ENCODE results near the gene HOXB3.
A peak's percentile ranks its signal among the peaks of the same experiment; 100 is the strongest.

The HOXB3 gene

GRCh38 chr17:48555258-48556228 lies 34.5 kb downstream of the HOXB3 start:
- DNase-seq: no peak

- DNase-seq: no peak
These were observed 35.4 kb downstream of the HOXB3 start for GRCh38 chr17:48554412-48555257.

DNA sequence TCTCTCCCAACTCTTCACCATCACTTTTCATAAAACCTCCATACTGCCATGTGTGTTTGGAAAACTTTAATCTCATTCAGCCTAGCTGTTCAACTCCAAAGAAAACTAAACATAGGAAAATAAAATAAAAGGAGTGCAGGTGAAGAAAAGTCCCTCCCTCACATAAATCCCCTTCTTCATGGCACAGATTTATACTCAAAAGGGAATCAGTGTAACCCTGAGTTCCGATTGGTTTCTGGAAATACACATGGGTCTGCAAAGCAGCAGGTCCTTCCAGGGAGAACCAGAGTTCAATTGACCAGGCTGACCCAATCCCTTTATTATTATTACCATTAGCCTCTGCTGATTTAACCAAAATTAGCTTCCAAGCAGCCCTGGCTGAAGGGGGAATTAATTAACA lies 36.2 kb downstream of the HOXB3 start:
- DNase-seq: no peak

DNA sequence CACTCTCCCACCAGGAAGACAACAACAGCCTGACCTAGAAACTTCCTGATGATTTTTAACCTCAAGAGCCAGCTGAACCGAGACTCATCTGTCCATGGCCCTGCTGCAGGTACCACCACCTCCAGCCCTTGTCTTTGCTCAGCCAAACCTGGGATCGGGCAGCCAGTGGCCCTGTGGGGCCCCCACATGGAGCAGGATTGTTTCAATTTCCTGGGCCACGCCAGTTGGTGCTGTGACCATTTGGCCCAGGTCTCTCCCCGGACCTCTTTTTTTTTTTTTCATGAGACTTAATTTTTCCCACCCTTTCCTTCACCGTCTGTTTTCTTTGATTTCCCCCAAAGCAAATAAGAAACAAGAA lies 36.9 kb downstream of the HOXB3 start:
- DNase-seq: no peak

DNA sequence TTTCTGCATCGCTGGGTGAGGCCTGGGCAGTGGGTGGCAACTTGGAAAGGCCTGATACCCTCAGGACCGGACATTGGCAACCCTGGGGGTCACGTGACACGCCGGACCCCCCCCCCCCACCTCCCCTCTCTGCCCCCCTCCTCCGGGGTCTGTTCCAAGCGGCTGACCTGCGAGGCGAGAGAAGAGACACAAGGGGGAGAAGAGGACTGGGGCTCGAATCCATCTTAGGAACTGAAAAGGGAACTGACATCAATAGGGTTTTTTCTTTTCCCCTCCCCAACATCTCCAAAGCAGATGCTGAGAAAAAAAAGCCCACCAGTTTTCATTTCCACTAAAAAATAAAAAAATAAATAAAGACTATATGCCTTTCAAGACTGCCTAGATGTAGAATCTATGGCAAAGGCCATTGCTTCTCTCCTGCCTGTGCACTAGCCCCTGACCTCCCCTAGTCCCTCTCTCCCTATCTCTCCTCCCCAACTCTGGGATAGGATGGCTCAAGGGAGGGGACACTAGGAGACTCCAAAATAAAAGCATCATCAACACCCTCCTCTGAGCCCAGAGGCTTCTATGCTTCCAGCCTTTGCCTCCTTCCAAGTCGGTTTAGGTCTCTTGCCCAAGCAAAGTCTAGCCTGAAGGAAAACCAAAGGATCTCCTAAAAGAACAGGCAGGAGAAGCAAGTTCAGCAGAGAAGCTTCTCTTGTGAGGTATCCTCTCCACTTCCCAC lies 37.4 kb downstream of the HOXB3 start:
- DNase-seq: no peak

DNA sequence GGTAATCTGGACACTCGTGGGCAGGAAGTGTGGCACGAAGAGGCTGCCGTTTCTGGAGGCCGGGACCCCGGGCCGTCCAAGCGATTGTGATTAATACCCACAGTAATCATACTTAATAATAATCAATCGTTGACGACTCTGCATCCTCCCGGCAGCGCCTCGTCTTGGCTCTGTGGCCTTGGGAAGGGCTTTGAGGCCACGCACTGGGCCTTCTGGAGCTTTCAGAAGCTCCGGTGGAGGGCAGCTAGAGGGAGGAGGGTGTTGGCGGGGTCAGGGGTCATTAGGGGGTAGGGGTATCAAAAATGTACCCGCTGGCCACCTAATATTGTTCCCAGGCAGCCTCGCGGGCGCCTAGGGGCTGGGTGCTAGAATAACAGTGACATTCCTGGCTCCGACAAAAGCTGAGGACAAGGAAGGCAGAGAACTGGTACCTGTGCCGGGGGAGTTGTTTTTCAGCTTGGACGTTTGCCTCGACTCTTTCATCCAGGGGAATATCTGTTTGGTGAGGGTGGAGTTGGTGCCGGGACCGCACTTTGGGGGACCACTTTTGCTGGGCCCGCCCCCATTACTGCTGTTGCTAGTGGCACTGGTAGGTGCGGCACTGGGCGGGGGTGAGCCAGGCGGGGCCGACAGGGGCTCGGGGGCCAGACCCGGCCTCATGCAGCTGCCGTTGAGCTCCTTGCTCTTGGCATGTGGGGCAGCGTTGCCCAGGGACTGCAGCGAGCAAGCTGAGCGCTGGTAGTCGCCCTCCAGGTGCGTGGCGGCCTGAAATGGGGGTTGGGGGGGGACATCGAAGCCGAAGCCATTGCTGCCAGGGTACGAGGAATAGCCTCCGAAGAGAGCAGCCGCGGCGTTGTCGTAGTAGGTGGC lies 38.2 kb downstream of the HOXB3 start:
- DNase-seq: no peak

DNA sequence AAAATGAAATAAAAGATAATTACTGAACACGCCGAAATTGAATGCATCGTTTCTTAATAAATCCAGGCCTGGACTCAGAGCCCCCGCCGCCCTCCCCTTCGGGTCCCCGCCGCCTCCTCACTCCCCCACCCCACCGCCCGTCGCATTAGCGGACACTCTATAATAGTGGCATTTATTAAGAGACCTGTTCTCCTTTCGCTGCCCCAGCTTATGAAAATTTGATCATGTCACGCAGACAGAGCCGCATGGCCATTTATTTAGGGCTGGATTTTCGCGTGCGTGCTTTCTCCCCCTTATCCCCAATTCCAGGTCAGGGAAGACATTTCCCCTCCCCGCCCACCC lies 38.9 kb downstream of the HOXB3 start:
- DNase-seq: no peak

GRCh38 chr17:48550502-48551213 lies 39.4 kb downstream of the HOXB3 start:
- DNase-seq: no peak

DNA sequence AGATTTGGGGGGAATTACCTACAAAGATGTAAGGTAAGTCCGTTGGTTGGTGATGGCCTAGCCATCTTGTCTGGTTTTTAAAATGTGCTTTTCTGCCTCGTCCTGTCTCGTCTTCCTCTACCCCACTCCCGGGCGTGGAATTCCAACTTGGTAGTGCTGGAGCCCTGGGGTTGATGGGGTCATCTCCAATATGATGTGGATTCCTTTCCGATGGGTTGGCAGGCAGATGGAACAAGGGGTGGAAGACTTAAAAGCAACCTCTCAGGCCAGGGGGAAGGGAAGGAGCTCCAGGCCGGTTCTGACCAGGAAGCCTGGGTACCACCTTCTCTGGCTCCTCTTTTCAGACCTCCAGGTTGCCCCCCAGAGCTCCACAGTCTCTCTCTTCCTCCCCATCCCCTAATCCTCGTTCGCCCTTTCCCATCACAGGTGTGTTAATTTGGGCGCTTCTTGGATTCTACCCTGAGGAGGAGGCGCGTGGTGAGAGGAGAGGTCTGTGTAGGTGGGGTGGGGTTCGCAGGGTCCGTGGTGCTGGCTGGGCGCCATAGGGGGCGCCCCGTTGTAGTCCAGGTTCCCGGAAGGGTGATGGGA lies 40.0 kb downstream of the HOXB3 start:
- no peak for DNase-seq

DNA sequence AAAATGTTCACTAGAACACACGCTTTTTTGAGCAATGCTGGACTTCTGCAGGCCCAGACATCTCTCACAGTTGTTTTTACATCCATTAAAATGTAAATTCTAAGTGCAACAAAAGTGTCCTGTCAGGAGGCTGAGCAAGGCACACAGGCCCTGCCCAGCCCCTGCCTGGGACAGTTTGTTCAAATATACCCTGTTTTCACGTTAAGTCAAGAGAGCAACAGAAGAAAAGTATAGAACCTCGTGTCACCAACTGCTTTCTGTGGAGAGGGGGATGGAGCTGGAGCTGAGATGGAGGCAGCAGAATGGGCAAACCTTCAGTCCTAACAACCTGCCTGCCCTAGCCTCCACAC lies 40.8 kb downstream of the HOXB3 start:
- DNase-seq: no peak

DNA sequence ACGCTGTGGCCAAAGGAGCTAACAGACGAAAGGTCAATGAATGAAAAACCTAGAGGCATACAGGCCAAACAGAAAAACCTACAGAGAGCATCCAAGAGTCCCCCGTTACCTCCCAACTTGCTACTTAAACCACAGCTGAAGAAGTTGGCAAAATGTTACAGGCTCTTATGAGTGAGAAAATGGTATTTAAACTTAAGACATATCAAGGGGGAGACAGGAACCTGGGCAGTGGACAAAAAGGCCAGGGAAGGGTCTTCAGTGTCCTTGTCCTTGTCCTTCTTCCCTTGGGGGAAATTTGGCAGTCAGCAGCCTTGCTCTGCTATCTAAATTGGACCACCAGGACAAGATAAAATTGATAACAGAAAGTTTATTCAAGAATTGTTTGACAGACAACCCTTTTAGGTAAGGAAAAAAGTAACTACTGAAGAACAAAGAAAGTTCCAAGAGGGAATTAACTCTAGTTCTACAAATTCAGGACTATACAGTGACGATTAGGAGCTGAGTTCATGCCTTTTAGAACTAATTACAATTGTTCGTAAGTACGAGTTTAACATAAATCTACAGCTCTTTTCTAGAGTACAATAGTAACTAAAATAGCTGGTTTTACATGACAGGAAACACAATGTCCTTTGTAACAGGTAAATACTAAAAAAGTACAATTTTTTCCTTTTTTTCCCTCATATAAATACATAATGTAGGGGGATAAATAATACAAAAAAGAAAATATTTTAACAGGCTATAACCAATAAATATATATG lies 41.3 kb downstream of the HOXB3 start:
- DNase-seq: no peak

- peak; percentile 39 to 43 for DNase-seq
These were observed 42.1 kb downstream of the HOXB3 start for GRCh38 chr17:48547808-48548522.

GRCh38 chr17:48546924-48547807 lies 42.9 kb downstream of the HOXB3 start:
- no peak for DNase-seq

DNA sequence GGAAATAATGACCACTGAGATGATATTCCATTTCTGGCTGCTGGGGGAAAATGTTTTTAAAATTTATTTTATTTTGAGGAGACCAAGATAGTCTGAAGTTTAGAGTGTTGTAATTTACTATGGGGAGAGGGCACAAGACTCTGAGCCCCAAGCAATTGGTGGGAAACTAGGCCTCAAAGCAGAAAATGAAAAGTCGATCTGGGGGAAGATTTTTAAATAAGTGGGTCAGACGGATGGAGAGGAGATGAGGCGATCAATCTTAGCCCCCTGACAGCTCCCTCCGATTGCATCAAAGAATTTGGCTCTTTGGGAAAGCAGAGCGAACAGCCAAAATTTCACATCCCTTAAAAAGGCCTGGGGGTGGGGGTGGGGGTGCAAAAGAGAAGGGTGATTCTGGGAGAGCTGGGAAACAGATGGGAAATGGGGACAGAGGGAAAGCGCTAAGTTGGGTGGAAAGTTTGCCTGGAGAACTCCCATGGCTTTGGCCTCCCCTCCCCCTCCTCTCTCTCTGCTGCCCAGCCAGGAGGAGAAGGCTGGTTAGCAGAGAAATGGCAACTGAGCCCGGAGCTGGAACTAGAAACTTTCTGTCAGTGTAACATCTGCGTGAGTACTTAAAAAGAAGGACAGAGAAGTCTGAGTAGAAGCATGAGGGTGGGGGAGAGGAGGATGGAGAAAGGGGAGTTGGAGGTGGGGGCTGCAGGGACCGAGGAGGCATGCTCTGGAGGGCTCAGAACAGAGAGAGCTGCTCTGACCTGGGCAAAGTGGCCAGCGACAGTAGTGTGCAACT lies 43.7 kb downstream of the HOXB3 start:
- no peak for DNase-seq

DNA sequence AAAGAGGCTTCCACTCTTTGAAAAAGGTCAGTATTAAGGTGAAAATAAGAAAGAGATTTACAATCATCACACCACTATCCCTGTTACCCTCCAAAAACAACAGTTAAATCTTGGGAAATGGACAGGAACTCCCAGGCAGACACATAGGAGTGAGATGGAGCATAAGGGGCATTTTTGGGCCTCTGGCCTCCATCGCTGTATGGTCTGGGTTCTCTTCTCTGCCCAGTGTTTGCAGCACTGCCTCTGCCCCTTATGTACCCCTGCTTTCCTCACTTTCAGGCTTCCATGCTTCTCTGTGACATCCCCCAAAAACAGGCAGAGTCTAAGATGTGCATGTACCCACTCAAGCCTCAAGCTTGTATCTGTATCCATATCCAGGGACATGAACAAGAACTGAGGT lies 44.5 kb downstream of the HOXB3 start:
- DNase-seq: no peak

- DNase-seq: no peak
These were observed 45.0 kb downstream of the HOXB3 start, which contains the start of gene HOXB2 for GRCh38 chr17:48545022-48545375. HOXB2 (minus strand) TSS chr17:48545109; CDS start chr17:48544911, 198 bp downstream.

DNA sequence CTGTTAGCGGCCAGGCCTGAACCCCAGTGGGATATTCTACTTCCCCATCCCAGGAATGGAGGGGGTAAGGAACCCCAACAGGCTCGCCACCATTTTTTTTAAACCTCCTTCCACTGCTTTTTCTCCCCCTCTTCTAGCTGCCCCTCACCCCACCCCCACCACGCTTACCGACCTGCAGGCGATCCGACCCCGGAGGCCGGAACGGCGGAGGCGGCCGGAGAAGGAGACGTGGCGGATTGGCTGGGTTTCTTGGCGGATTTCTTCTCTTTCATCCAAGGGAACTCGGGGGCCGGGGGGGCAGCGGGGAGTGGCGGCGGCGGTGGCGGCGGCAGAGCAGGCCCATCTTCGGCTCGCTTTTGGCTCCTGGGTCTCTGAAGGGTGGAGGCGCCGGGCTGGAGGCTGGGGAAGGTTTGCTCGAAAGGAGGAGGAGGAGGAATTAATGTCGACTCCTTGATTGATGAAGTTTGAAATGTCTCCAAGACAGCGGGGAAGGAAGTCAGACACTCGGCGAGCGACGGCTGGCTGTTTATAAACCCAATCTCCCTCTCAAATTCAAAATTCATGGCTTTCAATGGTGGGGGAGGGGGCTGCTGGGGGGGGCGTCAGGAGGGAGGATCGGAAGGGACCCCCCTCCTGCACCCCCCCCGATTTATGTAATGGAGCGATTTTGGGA lies 45.6 kb downstream of the HOXB3 start:
- DNase-seq: peak in 1 of 2 donors; percentile 35
